ENCODE measurements around the gene ALB. TPM values are rescaled to one million over a fixed set of nuclear protein-coding genes. Genes with fewer than 3 reads are reported as not detected.

Gene ALB
- total RNA-seq, 1 experiment from 2014 or later: 21.3 TPM

DNA sequence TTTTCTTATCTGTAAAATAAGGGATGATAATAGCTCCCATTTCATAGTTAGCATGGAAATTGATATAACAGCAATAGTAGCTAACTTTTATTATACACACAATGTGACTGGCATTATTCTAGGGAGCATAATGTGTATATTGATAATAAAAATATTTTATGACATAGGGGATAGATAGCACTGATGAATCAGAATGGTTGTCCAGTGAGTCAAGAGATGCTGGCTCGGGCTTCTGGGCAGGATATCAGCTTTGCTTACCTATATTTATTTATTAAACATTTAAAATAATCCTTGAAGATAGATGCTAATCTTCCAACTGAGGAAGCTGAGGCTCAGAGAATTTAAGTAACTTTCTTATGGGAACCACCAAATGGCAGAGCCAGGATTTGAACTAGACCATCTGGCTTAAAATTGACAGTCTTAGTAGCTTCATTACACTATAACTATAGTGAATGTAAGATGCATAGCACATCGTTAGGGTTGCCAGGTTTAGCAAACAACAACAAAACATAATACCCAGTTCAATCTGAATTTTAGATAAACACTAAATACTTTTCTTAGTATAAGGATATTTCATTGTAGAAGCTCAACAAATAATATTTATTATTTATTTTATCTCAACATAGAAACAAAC, 34.6 kb downstream of the ALB start:
- H3K36me3 ChIP-seq (ENCODE audit: control insufficient read depth, insufficient read depth, low read length): no peaks in the 10 kb centered on the region
- no peaks in the 10 kb centered on the region for H3K9me3 ChIP-seq (ENCODE audit: control insufficient read depth, insufficient read depth, low read depth, low read length)
- intact Hi-C loops (cut with micrococcal nuclease; ENCODE audit: unreplicated experiment) (no loop called here), in situ Hi-C loops (cut with HindIII; ENCODE audit: low pct_unique_long_range_greater_than_20kb, low sequenced_read_pairs) (no loop called here)
- no peak for ATAC-seq
- no TSS peak for BruUV-seq (replicated peaks)
- no peak for DNase-seq (ENCODE audit: low read depth, low spot score)
- CTCF ChIA-PET: no interaction called here
- POLR2A ChIA-PET: no interaction called here
- H3K27ac ChIP-seq (ENCODE audit: low read length): no peak overlapping the region
- TF ChIP-seq TCF7L2 (IDR thresholded peaks at IDR 0.05; ENCODE audit: low read depth, low read length) (no peak), SIN3A (IDR thresholded peaks at IDR 0.05; ENCODE audit: borderline replicate concordance, insufficient read depth, low read depth, low read length) (no peak), POLR2AphosphoS5 (IDR thresholded peaks at IDR 0.05; ENCODE audit: low read depth, low read length) (no peak)
- TF ChIP-seq, protein P1, sequence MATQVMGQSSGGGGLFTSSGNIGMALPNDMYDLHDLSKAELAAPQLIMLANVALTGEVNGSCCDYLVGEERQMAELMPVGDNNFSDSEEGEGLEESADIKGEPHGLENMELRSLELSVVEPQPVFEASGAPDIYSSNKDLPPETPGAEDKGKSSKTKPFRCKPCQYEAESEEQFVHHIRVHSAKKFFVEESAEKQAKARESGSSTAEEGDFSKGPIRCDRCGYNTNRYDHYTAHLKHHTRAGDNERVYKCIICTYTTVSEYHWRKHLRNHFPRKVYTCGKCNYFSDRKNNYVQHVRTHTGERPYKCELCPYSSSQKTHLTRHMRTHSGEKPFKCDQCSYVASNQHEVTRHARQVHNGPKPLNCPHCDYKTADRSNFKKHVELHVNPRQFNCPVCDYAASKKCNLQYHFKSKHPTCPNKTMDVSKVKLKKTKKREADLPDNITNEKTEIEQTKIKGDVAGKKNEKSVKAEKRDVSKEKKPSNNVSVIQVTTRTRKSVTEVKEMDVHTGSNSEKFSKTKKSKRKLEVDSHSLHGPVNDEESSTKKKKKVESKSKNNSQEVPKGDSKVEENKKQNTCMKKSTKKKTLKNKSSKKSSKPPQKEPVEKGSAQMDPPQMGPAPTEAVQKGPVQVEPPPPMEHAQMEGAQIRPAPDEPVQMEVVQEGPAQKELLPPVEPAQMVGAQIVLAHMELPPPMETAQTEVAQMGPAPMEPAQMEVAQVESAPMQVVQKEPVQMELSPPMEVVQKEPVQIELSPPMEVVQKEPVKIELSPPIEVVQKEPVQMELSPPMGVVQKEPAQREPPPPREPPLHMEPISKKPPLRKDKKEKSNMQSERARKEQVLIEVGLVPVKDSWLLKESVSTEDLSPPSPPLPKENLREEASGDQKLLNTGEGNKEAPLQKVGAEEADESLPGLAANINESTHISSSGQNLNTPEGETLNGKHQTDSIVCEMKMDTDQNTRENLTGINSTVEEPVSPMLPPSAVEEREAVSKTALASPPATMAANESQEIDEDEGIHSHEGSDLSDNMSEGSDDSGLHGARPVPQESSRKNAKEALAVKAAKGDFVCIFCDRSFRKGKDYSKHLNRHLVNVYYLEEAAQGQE (IDR thresholded peaks at IDR 0.05; ENCODE audit: insufficient read depth in 1 of 2, low read depth in 2 of 2, low read length in 1 of 2): no peak
- TF ChIP-seq, protein P2, sequence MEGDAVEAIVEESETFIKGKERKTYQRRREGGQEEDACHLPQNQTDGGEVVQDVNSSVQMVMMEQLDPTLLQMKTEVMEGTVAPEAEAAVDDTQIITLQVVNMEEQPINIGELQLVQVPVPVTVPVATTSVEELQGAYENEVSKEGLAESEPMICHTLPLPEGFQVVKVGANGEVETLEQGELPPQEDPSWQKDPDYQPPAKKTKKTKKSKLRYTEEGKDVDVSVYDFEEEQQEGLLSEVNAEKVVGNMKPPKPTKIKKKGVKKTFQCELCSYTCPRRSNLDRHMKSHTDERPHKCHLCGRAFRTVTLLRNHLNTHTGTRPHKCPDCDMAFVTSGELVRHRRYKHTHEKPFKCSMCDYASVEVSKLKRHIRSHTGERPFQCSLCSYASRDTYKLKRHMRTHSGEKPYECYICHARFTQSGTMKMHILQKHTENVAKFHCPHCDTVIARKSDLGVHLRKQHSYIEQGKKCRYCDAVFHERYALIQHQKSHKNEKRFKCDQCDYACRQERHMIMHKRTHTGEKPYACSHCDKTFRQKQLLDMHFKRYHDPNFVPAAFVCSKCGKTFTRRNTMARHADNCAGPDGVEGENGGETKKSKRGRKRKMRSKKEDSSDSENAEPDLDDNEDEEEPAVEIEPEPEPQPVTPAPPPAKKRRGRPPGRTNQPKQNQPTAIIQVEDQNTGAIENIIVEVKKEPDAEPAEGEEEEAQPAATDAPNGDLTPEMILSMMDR (IDR thresholded peaks at IDR 0.05): no peak
- no peak overlapping the region for H3K4me3 ChIP-seq (ENCODE audit: low read depth in 2 of 2, low read length in 2 of 2)
- peaks cover 3% of the 10 kb centered on the region for H3K27me3 ChIP-seq (ENCODE audit: control insufficient read depth, insufficient read depth, low read length)
- H3K4me1 ChIP-seq (ENCODE audit: control insufficient read depth, insufficient read depth, low read length): no peaks in the 10 kb centered on the region

- POLR2A ChIA-PET: no interaction called here
- Histone ChIP-seq H3K4me3 (ENCODE audit: low read depth in 2 of 2, low read length in 2 of 2) (no peak overlapping the region), H3K27ac (ENCODE audit: low read length) (no peak overlapping the region), H3K36me3 (ENCODE audit: control insufficient read depth, insufficient read depth, low read length) (no peaks in the 10 kb centered on the region), H3K9me3 (ENCODE audit: control insufficient read depth, insufficient read depth, low read depth, low read length) (no peaks in the 10 kb centered on the region), H3K4me1 (ENCODE audit: control insufficient read depth, insufficient read depth, low read length) (no peaks in the 10 kb centered on the region), H3K27me3 (ENCODE audit: control insufficient read depth, insufficient read depth, low read length) (peaks cover 3% of the 10 kb centered on the region)
- in situ Hi-C loops (cut with HindIII; ENCODE audit: low pct_unique_long_range_greater_than_20kb, low sequenced_read_pairs) (no loop called here), intact Hi-C loops (cut with micrococcal nuclease; ENCODE audit: unreplicated experiment) (no loop called here)
- TF ChIP-seq TCF7L2 (IDR thresholded peaks at IDR 0.05; ENCODE audit: low read depth, low read length): no peak
- no peak for TF ChIP-seq SIN3A (IDR thresholded peaks at IDR 0.05; ENCODE audit: borderline replicate concordance, insufficient read depth, low read depth, low read length)
- TF ChIP-seq, protein P2 (IDR thresholded peaks at IDR 0.05): no peak
- TF ChIP-seq, protein P1 (IDR thresholded peaks at IDR 0.05; ENCODE audit: insufficient read depth in 1 of 2, low read depth in 2 of 2, low read length in 1 of 2): no peak
- no peak for TF ChIP-seq POLR2AphosphoS5 (IDR thresholded peaks at IDR 0.05; ENCODE audit: low read depth, low read length)
- CTCF ChIA-PET: no interaction called here
- DNase-seq (ENCODE audit: low read depth, low spot score): no peak
- ATAC-seq: no peak
- BruUV-seq (replicated peaks): no TSS peak
These were observed 35.4 kb downstream of the ALB start for GRCh38 chr4:73439445-73439844.

Measured in Panc1 (cell line).